Measurements from ENCODE around the gene HNRNPM.

Gene HNRNPM

GRCh38 chr19:8459520-8460270 lies 14.9 kb downstream of the HNRNPM start:
- no peak overlapping the region for H3K4me3 ChIP-seq (replicated peaks; ENCODE audit: low read depth, low read length)
- no peak for DNase-seq (ENCODE audit: extremely low read depth, low read depth)
- no peak for TF ChIP-seq CTCF (IDR thresholded peaks at IDR 0.05; ENCODE audit: low read depth, low read length, missing control alignments)

GRCh38 chr19:8460516-8461298 lies 15.9 kb downstream of the HNRNPM start:
- DNase-seq (ENCODE audit: extremely low read depth, low read depth) = no peak
- no peak overlapping the region for H3K4me3 ChIP-seq (replicated peaks; ENCODE audit: low read depth, low read length)
- TF ChIP-seq CTCF (IDR thresholded peaks at IDR 0.05; ENCODE audit: low read depth, low read length, missing control alignments) = no peak

GRCh38 chr19:8461376-8461775 lies 16.6 kb downstream of the HNRNPM start:
- H3K4me3 ChIP-seq (replicated peaks; ENCODE audit: low read depth, low read length) = no peak overlapping the region
- no peak for DNase-seq (ENCODE audit: extremely low read depth, low read depth)
- TF ChIP-seq CTCF (IDR thresholded peaks at IDR 0.05; ENCODE audit: low read depth, low read length, missing control alignments) = no peak

- no peak overlapping the region for H3K4me3 ChIP-seq (replicated peaks; ENCODE audit: low read depth, low read length)
- DNase-seq (ENCODE audit: extremely low read depth, low read depth) = no peak
- TF ChIP-seq CTCF (IDR thresholded peaks at IDR 0.05; ENCODE audit: low read depth, low read length, missing control alignments) = no peak
Measured at GRCh38 chr19:8461891-8462290, 17.1 kb downstream of the HNRNPM start.

GRCh38 chr19:8462571-8462970 lies 17.8 kb downstream of the HNRNPM start:
- no peak for DNase-seq (ENCODE audit: extremely low read depth, low read depth)
- H3K4me3 ChIP-seq (replicated peaks; ENCODE audit: low read depth, low read length) = no peak overlapping the region
- TF ChIP-seq CTCF (IDR thresholded peaks at IDR 0.05; ENCODE audit: low read depth, low read length, missing control alignments) = no peak

- no peak for DNase-seq (ENCODE audit: extremely low read depth, low read depth)
- no peak for TF ChIP-seq CTCF (IDR thresholded peaks at IDR 0.05; ENCODE audit: low read depth, low read length, missing control alignments)
- H3K4me3 ChIP-seq (replicated peaks; ENCODE audit: low read depth, low read length) = no peak overlapping the region
Measured at GRCh38 chr19:8463365-8463764, 18.6 kb downstream of the HNRNPM start.
